Stimulated activated naive CD4-positive, alpha-beta T cell (primary cell): ENCODE measurements around the gene NCF4.

Source experiments
- DNase-seq, 6 experiments: peaks; one replicate each; lab custom pipeline; 2025; lab: John Stamatoyannopoulos, UW

Gene NCF4

GRCh38 chr22:36922105-36922608 lies 61.4 kb downstream of the NCF4 start:
- no peak for DNase-seq

- DNase-seq = no peak
These were observed 61.9 kb downstream of the NCF4 start for GRCh38 chr22:36922711-36923110.

GRCh38 chr22:36923131-36923788 lies 62.5 kb downstream of the NCF4 start:
- DNase-seq = no peak

GRCh38 chr22:36924151-36924698 lies 63.4 kb downstream of the NCF4 start:
- no peak for DNase-seq

- no peak for DNase-seq
These were observed 64.8 kb downstream of the NCF4 start for GRCh38 chr22:36925388-36926290.

- no peak for DNase-seq
These were observed 65.5 kb downstream of the NCF4 start for GRCh38 chr22:36926309-36926708.

- DNase-seq = no peak
These were observed 66.1 kb downstream of the NCF4 start for GRCh38 chr22:36926721-36927435.
